ENCODE results near the gene SEZ6L. TPM values are rescaled to one million over a fixed set of nuclear protein-coding genes. Genes with fewer than 3 reads are reported as not detected.
A peak's percentile ranks its signal among the peaks of the same experiment; 100 is the strongest.

The SEZ6L gene
- total and polyA plus RNA-seq, 10 of the 15 experiments (the other 5 are each of a cell fraction or from before 2014, with no cell fraction given), result not detected

GRCh38 chr22:26194877-26195276, 25.6 kb downstream of the SEZ6L start:
- H2AFZ ChIP-seq (ENCODE audit: control insufficient read depth, low read depth, low read length), result no peak overlapping the region
- DNase-seq (ENCODE audit: low read depth, low spot score) (no peak), ATAC-seq (no peak), FAIRE-seq (no peak)
- ChIA-PET RAD21 (ENCODE audit: unreplicated experiment) (no interaction called here), POLR2A (no interaction called here), CTCF (interaction anchor here (0.6 to 1.1 kb wide), 2 partner anchors 23 to 292 kb away, joined by 3 to 4 read pairs; no protein-coding TSS in a partner anchor), SMC1A (ENCODE audit: uncharacterized antibody, unreplicated experiment) (no interaction called here)
- H3K4me2 ChIP-seq (ENCODE audit: control insufficient read depth, insufficient read depth), result no peak overlapping the region
- H3K79me2 ChIP-seq (ENCODE audit: control insufficient read depth, insufficient read depth, low read length), result no peaks in the 10 kb centered on the region
- in situ Hi-C loops (cut with MboI), result no loop called here
- no TSS peak for BruUV-seq (replicated peaks)
- H3K4me3 ChIP-seq, result no peak overlapping the region
- no peaks in the 10 kb centered on the region for H3K36me3 ChIP-seq (ENCODE audit: control insufficient read depth in 2 of 2, insufficient read depth in 2 of 2, low read length in 1 of 2)
- H3K4me1 ChIP-seq (ENCODE audit: control insufficient read depth, insufficient read depth, low read length), result no peaks in the 10 kb centered on the region
- H3K9me3 ChIP-seq (replicated peaks; ENCODE audit: control insufficient read depth, insufficient read depth, low read length), result no peaks in the 10 kb centered on the region
- TF ChIP-seq ZNF24 (IDR thresholded peaks at IDR 0.05) (no peak), BRCA1 (IDR thresholded peaks at IDR 0.05; ENCODE audit: low read depth, low read length) (no peak), CBX3 (IDR thresholded peaks at IDR 0.05; ENCODE audit: borderline replicate concordance, low read depth) (no peak), SMC3 (IDR thresholded peaks at IDR 0.05; ENCODE audit: borderline replicate concordance, low read length) (no peak), HDAC2 (IDR thresholded peaks at IDR 0.05) (no peak), SPI1 (IDR thresholded peaks at IDR 0.05; ENCODE audit: borderline replicate concordance, insufficient read depth, low read depth, low read length) (no peak), PAX5 (IDR thresholded peaks at IDR 0.05; ENCODE audit: borderline replicate concordance, low read depth, low read length) (no peak)
- H3K27ac ChIP-seq (ENCODE audit: control insufficient read depth, insufficient read depth), result no peak overlapping the region
- WGBS (ENCODE audit: insufficient coverage, insufficient replicate concordance, low lambda C conversion rate, missing lambda C conversion rate), result 3% methylated on average over 2 of the region's 2 CpGs
- no peaks in the 10 kb centered on the region for H4K20me1 ChIP-seq (ENCODE audit: control insufficient read depth, insufficient read depth)
- no peaks in the 10 kb centered on the region for H3K27me3 ChIP-seq (replicated peaks in 1 of 2; ENCODE audit: control insufficient read depth in 2 of 2, insufficient read depth in 2 of 2, low read length in 1 of 2)
- intact Hi-C loops (cut with micrococcal nuclease; ENCODE audit: unreplicated experiment), result no loop called here
- H3K9ac ChIP-seq (ENCODE audit: control insufficient read depth, insufficient read depth, low read length), result no peak overlapping the region

GRCh38 chr22:26196657-26197056, 27.4 kb downstream of the SEZ6L start:
- H3K36me3 ChIP-seq (ENCODE audit: control insufficient read depth in 2 of 2, insufficient read depth in 2 of 2, low read length in 1 of 2), result no peaks in the 10 kb centered on the region
- FAIRE-seq (no peak), ATAC-seq (no peak), DNase-seq (ENCODE audit: low read depth, low spot score) (no peak)
- no peak overlapping the region for H3K27ac ChIP-seq (ENCODE audit: control insufficient read depth, insufficient read depth)
- no peak overlapping the region for H2AFZ ChIP-seq (ENCODE audit: control insufficient read depth, low read depth, low read length)
- H4K20me1 ChIP-seq (ENCODE audit: control insufficient read depth, insufficient read depth), result no peaks in the 10 kb centered on the region
- intact Hi-C loops (cut with micrococcal nuclease; ENCODE audit: unreplicated experiment), result no loop called here
- TF ChIP-seq SREBF2 (IDR thresholded peaks at IDR 0.05; ENCODE audit: low read length), result no peak
- 0 out of 2 replicates have a peak, but pooled peaks have one; percentile 26 for TF ChIP-seq PKNOX1 (IDR thresholded peaks at IDR 0.05)
- H3K4me2 ChIP-seq (ENCODE audit: control insufficient read depth, insufficient read depth), result no peak overlapping the region
- BruUV-seq (replicated peaks), result no TSS peak
- POLR2A ChIA-PET, result no interaction called here
- no peaks in the 10 kb centered on the region for H3K27me3 ChIP-seq (replicated peaks in 1 of 2; ENCODE audit: control insufficient read depth in 2 of 2, insufficient read depth in 2 of 2, low read length in 1 of 2)
- SMC1A ChIA-PET (ENCODE audit: uncharacterized antibody, unreplicated experiment), result interaction anchor here (1.5 kb wide), 1 partner anchor 10 kb away, joined by 5 read pairs; no protein-coding TSS in a partner anchor
- H3K9me3 ChIP-seq (replicated peaks; ENCODE audit: control insufficient read depth, insufficient read depth, low read length), result no peaks in the 10 kb centered on the region
- H3K4me3 ChIP-seq, result no peak overlapping the region
- CTCF ChIA-PET, result no interaction called here
- no peaks in the 10 kb centered on the region for H3K79me2 ChIP-seq (ENCODE audit: control insufficient read depth, insufficient read depth, low read length)
- no peak overlapping the region for H3K9ac ChIP-seq (ENCODE audit: control insufficient read depth, insufficient read depth, low read length)
- 22% methylated on average over 3 of the region's 3 CpGs for WGBS (ENCODE audit: insufficient coverage, insufficient replicate concordance, low lambda C conversion rate, missing lambda C conversion rate)
- RAD21 ChIA-PET (ENCODE audit: unreplicated experiment), result no interaction called here
- in situ Hi-C loops (cut with MboI), result no loop called here
- no peaks in the 10 kb centered on the region for H3K4me1 ChIP-seq (ENCODE audit: control insufficient read depth, insufficient read depth, low read length)
